Ascending aorta (tissue), 2 donors: ENCODE data around the gene PDZD2. TPM values are rescaled to one million over a fixed set of nuclear protein-coding genes. Genes with fewer than 3 reads are reported as not detected.

Experiments
- DNase-seq, 2 donors: peaks; one replicate each; pipeline ENCODE4 v3.0.0-alpha.2; 2019; ENCODE audit warnings: low spot score in 2 of 2
- H3K27ac ChIP-seq, 2 donors: fragments of 200-600 bp; sonication (generic); one replicate each; pipeline ENCODE4 v1.5.1; 2016 to 2017; ENCODE audit warnings: mild to moderate bottlenecking in 1 of 2
- H3K27me3 ChIP-seq: fragments of 200-600 bp; sonication (generic); one replicate; pipeline ENCODE4 v1.5.1; 2017
- H3K36me3 ChIP-seq, 2 donors: fragments of 200-600 bp; sonication (generic); one replicate each; pipeline ENCODE4 v1.5.1; 2016
- H3K4me1 ChIP-seq, 2 donors: fragments of 200-600 bp; sonication (generic); one replicate each; pipeline ENCODE4 v1.5.1; 2016 to 2017; ENCODE audit warnings: mild to moderate bottlenecking in 1 of 2
- H3K4me3 ChIP-seq, 2 donors: fragments of 200-600 bp; sonication (generic); one replicate each; pipeline ENCODE4 v1.5.1; 2016 to 2017; ENCODE audit warnings: mild to moderate bottlenecking in 1 of 2
- H3K9me3 ChIP-seq, 2 donors: fragments of 200-600 bp; sonication (generic); one replicate each; pipeline ENCODE4 v1.5.1; 2016
- CTCF ChIP-seq, 3 experiments: fragments of 200-600 bp in 2 of 3; fragments of 450-650 bp in 1 of 3; sonication (generic) in 2 of 3; IDR thresholded peaks; one replicate each; pipeline ENCODE4 v1.5.1; 2016 to 2019; ENCODE audit warnings: antibody characterized with exemption in 3 of 3, mild to moderate bottlenecking in 1 of 3, moderate library complexity in 1 of 3
- intact Hi-C: fragments of 100-400 bp; cut with DNase I; formaldehyde crosslinking; loops from one replicate; pipeline ENCODE4 v1.15.1; 2023
- total RNA-seq: library from RNA; depleted of rRNA; stranded (reverse); fragments of >200 nt; gene quantifications from one replicate; pipeline ENCODE4 v1.1.0, GENCODE V29; 2016

PDZD2 gene
- total RNA-seq, 1 donor from 2014 or later: 8.1 TPM

GRCh38 chr5:32096891-32097595 is 458.1 kb downstream of the PDZD2 start:
- Histone ChIP-seq H3K27me3 (no peaks in the 10 kb centered on the region), H3K27ac (no peak overlapping the region), H3K9me3 (no peaks in the 10 kb centered on the region), H3K4me3 (no peak overlapping the region), H3K4me1 (peaks cover 0 to 15% of the 10 kb centered on the region in 2 donors), H3K36me3 (peaks cover 8 to 21% of the 10 kb centered on the region in 2 donors)
- no peak for TF ChIP-seq CTCF (IDR thresholded peaks at IDR 0.05)
- intact Hi-C loops: loop anchor here (10.0 kb wide), 1 partner anchor 452 kb away; no protein-coding TSS in a partner anchor
- DNase-seq: no peak

- intact Hi-C loops: loop anchor here (10.0 kb wide), 1 partner anchor 453 kb away; no protein-coding TSS in a partner anchor
- no peaks in the 10 kb centered on the region for H3K27me3 ChIP-seq
These were observed 459.4 kb downstream of the PDZD2 start for GRCh38 chr5:32098291-32098690.

GRCh38 chr5:32098890-32099310 is 460.0 kb downstream of the PDZD2 start:
- Histone ChIP-seq H3K27me3 (no peaks in the 10 kb centered on the region), H3K36me3 (peaks cover 27 to 38% of the 10 kb centered on the region in 2 donors), H3K9me3 (no peaks in the 10 kb centered on the region), H3K27ac (peak overlapping the region; percentile 24 to 25), H3K4me1 (peaks cover 0 to 15% of the 10 kb centered on the region in 2 donors), H3K4me3 (peak overlapping the region in 1 of 2 donors; percentile 20)
- TF ChIP-seq CTCF (IDR thresholded peaks at IDR 0.05): no peak
- intact Hi-C loops: loop anchor here (10.0 kb wide), 1 partner anchor 454 kb away; no protein-coding TSS in a partner anchor
- no peak for DNase-seq

More at GRCh38 chr5:32098291-32098690, 459.4 kb downstream of the PDZD2 start:
- DNase-seq: no peak
- no peaks in the 10 kb centered on the region for H3K9me3 ChIP-seq
- H3K4me3 ChIP-seq: no peak overlapping the region
- no peak for TF ChIP-seq CTCF (IDR thresholded peaks at IDR 0.05)
- peaks cover 21 to 32% of the 10 kb centered on the region in 2 donors for H3K36me3 ChIP-seq
- H3K4me1 ChIP-seq: peaks cover 0 to 15% of the 10 kb centered on the region in 2 donors
- peak overlapping the region in 1 of 2 donors; percentile 24 for H3K27ac ChIP-seq

GRCh38 chr5:32099486-32100035 is 460.6 kb downstream of the PDZD2 start:
- no peak overlapping the region for H3K4me3 ChIP-seq
- no peak for DNase-seq
- peaks cover 33 to 43% of the 10 kb centered on the region in 2 donors for H3K36me3 ChIP-seq
- intact Hi-C loops: loop anchor here (10.0 kb wide), 1 partner anchor 455 kb away; no protein-coding TSS in a partner anchor
- no peaks in the 10 kb centered on the region for H3K9me3 ChIP-seq
- H3K4me1 ChIP-seq: peaks cover 0 to 15% of the 10 kb centered on the region in 2 donors
- H3K27ac ChIP-seq: no peak overlapping the region
- no peak for TF ChIP-seq CTCF (IDR thresholded peaks at IDR 0.05)
- H3K27me3 ChIP-seq: no peaks in the 10 kb centered on the region

GRCh38 chr5:32100230-32100629 is 461.3 kb downstream of the PDZD2 start:
- Histone ChIP-seq H3K9me3 (no peaks in the 10 kb centered on the region), H3K4me1 (peaks cover 0 to 11% of the 10 kb centered on the region in 2 donors), H3K27me3 (no peaks in the 10 kb centered on the region), H3K27ac (no peak overlapping the region), H3K36me3 (peaks cover 39 to 50% of the 10 kb centered on the region in 2 donors), H3K4me3 (no peak overlapping the region)
- no peak for TF ChIP-seq CTCF (IDR thresholded peaks at IDR 0.05)
- no peak for DNase-seq
- intact Hi-C loops: no loop called here
